GM18511 (cell line): Measurements from ENCODE around the gene PCNA.

ENCODE experiments used
- ATAC-seq: cut with Tn5 transposase; IDR thresholded peaks from one replicate; pipeline ENCODE4 v1.9.1; 2021; ENCODE audit warnings: mild to moderate bottlenecking, moderate library complexity; ENCODE audit not compliant: unreplicated experiment

PCNA gene

DNA sequence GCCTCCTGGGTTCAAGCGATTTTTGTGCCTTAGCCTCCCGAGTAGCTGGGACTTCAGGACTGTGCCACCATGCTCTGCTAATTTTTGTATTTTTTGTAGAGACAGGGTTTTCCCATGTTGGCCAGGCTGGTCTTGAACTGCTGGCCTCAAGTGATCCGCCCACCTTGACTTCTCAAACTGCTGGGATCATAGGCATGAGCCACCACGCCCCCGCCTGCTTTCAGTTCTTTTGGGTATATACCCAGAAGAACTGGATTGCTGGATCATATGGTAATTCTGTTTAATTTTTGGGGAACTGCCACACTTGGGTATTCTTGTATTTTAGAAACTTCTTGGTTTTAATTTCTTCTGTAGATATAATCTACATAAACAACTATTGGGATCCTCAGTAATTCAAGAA is 24.1 kb upstream of the PCNA start:
- no peak for ATAC-seq

DNA sequence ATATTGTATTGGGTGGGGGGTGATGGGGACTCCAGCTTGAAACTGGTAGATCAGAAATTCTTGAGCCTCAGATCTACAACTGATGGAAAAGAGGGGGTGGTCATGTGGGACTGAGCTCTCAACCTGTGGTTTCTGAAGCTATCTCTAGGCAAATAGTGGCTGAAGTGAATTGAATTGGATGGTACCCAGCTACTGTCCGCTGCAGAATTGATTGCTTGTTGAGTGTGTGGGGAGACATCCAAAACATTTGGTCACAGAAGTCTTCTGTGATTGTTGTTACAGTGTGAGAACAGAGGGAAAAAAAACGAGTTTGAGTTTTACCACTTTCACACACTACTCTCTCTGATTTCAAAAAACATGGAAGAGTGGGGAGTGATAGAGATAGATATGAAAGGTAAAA is 21.9 kb upstream of the PCNA start:
- ATAC-seq, result no peak

DNA sequence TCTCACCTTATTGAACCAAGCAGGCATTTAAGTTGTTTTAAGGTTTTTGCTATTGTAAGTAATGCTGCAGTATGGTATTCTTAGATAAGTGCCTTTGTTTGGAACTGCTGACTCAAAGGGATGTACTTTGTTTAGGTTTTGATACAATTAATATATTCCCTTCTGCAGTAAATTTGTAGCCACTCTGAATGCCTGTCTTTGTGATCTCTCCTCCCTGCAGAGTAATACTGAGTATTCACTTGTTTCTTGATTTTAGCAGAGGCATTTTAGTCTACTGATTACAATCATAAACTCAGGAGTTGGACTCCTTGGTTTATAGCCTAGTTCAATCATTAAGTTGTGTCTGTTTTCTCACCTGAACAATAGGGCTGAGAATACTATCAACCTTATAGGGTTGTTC is 20.4 kb upstream of the PCNA start:
- no peak for ATAC-seq

DNA sequence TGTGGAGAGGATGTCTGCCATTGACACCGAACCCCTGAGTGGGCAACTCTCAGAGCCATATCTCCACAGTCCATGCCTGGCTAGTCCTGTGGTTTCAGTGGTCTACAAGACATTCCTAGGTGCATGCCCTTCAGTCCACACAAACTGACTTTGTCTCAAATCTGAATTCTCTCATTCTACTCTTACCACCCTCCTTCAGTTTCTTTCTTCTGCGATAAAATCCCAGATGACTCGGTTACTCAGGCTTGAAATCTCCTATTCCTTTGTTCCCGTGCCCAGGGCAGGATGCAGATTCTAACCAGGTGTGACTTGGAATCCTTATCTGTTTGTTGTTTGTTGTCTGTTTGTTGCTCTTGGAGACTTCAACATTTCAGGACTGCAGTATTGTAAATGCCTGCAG is 16.3 kb upstream of the PCNA start:
- ATAC-seq, result no peak

DNA sequence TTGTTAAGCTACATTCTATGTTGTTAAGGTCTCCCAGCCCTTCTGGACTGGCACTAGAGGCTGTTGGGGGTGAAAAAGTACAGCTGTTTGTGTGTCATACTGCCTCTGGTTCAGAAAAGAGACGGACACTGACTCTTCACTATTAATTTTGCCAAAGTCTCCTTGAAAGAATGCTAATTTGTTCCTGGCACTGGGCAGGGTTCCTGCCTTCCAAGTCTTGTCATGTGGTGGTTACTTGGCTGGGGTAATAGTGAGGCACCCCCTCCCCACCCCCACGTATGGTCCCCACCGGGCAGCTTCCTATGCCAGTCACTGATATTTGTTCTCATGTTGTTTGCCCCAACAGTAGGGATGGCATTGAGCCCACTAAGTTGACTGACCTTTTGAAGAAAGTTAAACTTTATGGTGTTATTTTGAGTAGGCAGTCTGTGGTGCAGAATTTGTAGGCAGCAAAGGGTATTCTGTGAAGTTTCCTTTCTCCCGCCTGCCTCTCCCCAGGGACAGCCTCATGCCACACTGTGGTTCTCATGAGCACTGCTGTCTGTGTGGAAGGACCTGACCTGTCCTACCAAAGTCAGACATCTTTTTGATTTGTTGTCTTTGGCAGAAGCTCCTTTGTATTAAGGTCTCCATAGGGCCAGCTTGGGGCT is 15.7 kb upstream of the PCNA start:
- ATAC-seq, result peak; percentile 80

DNA sequence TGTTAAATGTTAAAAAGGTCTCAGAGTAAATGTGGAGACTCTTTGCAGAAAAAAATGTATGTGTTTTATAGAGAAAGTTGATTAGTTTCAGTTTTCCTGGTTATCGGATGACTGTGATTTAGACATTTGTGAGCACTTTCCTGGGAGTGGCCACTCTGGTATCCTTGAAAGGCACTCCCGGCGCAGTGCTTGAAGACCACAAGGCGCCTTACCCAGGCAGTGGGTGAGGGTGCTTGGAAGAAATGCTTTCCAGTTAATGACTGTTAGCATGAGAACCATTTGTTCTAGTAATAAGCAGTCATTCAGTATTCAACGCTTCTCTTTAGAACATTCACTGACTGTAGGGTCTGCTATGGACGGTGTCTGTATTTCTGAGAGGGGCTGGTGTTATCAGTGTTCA is 14.2 kb upstream of the PCNA start:
- no peak for ATAC-seq

DNA sequence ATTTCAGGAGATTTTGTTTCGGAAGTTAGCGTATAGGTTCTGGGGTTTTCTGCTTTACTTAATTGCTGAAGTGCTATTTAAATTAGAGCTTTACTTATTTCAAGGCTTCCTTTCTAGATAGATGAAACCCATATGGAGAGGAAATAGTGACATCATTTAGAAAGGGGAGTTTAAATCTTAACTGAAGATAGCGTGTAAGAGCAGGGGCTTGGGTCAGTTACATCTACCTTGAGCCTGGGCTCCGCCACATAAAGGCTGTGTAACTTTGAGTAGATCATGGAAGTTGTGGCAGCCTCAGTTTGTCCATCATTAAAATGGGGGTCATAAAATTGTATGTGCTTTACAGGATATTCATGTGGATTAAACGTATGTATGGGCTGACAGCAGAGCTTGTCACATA is 11.7 kb upstream of the PCNA start:
- ATAC-seq, result no peak

DNA sequence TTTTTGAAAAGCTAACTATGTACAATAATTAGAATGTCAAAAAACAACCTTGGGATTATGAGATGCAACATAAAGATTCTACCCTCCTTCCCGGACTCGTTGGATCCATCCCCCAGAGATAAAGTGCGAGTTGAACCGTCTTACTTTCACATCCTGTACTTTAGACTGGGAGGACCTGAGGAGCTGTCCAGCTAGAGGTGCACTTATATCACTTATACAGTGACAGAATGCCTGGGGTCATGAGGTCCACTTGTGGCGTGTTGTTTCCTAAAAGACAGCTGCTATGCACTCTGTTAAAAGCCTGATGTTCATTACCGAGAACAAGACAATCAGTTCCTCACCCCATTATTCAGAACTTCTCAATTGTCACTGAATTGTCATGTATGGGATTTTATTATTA is 9.1 kb upstream of the PCNA start:
- ATAC-seq, result no peak

DNA sequence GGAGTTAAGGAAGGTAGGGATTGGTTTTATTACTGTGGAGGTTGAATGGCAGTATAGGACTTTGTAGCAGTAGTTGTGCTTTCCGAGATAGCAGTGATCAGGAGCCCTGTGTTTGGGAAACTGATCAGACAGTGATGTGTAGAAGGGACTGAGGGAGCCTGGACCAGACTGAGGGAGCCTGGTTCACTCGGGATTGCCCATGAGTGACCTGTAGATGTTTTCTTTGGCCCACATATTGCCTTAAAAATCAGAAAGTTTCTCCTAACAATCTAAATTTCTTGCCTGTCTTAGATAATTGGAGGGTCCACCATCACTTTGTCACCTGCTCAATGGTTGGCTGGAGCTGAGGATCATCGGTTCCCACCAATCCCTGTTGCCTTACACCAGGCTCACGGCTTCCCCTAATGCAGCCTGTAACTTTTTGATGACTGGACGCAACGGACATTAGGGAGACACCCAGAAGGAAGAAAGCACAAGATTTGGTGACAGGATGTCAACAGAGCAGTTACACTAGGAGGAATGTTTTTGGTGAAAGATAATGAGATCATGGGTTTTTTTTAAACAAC is 8.2 kb upstream of the PCNA start:
- no peak for ATAC-seq

DNA sequence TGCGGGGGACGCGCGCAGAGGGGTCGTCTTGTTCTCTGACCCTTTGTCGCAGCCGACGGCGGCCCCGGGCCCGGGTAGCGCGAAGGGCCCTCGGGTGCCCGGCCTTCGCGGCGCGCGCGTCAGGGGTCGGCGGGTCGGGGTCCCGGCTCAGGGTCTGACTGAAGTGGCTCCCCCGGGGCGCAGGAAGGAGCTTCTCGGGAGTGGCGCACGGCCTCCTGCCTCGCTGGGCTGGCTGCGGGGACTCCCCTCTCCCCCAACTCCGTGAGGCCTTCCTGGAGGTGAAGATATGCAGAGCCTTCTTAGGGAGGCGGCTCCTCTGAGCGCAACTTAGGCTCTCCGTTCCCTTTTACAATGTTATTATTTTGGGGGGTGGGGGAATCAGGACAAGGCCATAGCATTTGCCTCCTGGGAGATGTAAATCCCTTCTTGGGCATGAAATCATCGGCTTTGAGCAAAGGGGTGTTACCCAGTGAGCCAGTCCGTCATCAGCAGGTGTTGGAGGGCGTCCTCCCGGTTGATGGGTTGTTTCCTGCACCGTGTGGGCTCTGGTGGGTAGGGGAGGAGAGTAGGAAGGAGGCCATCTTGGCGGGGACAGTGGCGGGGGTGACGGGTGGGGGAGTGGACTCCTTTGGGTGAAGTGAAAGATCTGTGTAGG is 7.6 kb upstream of the PCNA start:
- peak; percentile 43 for ATAC-seq

DNA sequence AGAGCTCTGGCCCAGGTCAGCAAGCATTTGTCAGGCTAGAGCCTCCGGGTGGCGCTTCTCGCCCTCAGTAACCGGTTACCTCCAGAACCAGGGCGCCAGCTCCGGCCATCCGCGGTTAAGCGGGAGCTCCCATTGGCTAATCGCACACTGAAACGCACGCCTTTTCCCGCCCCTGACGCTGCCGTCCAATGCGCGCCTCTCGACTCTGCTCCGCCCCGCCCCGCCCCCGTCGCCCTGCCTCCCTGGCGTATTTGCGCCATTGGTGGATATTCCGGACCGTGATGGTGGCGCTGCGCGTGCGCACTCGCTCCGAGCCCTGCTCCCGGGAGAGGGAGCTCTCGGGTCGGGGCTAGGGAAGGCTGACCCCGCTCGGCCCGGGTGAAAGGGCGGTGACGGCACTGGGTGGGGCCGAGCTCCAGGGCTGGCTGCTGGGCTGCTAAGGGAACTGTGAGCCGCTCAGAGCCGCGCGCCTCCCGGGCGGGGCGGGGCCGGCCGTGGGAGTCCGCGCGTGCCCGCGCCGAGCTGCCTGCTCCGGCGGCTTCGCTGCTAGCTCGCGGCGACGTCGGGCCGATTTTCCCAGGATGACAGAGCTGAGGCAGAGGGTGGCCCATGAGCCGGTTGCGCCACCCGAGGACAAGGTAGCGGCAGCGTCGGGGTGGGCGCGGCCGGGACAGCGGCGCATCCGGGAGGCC is 6.9 kb upstream of the PCNA start, which contains the start of gene CDS2:
TSS of gene CDS2 (plus strand) at position 497 of the 692 bp plus-strand sequence. CDS start at position 582, 85 bp downstream.
- peak; percentile 93 for ATAC-seq

DNA sequence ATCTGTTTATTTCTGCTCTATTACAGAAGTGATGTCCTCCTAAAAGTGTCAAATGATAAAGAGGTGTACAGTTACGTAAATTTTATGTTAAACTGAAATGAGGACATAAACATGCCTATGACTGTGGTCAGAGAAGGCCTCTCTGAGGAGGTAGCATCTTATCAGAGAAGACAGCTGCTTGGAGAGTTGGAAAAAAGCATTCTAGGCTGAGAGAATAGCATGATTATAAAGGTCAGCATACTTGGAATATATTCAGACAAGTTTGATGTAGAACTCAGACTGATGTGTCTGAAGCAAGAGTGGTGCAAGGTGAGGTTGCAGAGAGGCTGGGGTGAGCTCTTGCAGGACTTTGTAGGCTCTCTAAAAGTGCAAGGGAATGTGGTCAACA is 3.1 kb upstream of the PCNA start:
- no peak for ATAC-seq

DNA sequence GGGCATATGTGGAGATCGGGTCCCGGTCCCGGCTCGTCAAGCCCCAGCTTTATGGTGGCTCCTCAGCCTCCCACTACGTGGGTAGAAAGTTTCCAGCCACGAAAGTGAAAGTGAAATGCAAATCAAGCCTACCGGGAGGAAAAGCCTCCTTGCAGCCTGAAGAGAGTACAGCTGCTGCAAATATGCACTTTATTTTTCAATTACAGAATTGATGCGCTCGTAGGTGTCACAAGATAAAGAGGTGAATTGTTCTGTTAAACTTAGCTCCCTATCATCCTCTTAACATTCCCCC is 373 bp upstream of the PCNA start:
- ATAC-seq, result no peak

DNA sequence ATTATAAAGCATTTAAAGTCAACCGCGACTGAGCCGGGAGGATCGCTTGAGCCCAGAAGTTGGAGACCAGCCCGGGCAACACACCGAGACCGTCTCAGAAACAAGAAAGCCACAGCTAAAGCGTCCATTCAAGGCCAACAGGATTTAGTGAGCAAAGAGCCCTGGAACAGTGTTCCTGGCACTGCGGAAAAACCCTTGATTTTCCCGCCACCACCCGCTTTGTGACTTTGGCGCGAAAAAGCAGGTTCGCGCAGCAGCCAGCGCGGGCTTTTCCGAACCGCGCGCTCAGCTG is 669 bp downstream of the PCNA start:
- no peak for ATAC-seq

DNA sequence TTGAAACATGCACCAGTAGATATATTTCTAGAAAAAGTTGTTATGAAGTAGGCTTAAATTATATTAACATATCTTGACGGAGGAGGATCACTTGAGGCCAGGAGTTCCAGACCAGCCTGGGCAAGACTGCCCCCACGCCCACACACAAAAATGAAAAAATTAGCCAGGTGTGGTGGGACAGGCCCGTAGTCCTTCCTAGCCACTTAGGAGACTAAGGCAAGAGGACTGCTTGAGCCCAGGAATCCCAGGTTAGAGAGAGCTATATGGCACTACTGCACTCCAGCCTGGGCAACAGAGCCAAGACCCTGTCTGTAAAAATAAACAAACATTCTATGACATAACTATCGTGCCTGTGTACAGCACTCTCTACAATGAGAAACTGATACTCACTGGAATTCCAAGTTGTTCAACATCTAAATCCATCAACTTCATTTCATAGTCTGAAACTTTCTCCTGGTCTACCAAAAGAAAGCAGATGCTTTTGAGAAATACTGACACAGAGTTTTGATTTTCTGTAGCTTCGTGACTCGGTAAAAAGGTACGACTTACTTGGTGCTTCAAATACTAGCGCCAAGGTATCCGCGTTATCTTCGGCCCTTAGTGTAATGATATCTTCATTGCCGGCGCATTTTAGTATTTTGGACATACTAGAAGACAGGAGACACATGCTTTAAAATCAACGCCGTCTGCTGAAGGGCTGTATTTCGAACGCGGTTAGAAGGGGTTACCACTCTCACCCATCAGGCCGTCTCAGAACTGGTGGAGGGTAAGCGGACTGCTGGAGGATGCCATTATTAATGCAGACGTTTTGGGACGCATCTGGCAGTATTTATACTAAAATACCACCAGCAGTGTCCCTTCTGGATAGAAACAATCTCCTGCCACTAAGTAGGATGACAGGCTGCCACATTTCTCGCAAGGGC is 1.3 kb downstream of the PCNA start:
- no peak for ATAC-seq

DNA sequence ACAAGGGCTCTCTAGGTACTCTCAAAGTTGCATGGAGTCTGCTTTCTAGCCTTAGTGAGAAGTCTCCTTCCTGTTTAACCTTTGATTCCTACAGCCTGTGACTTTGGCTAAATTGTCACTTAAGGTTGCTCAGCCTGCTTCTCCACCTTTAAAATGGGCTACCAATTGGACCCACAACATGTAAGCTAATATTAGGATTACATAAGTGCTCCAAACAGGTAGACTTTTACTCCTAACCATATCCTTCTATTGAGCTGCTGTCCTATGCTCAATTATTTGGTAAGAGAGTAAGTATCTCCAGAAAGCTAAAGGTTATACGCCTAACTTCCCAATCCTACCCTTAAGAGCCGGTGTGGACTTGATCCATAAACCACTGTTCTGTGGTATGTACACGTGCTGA is 2.9 kb downstream of the PCNA start:
- no peak for ATAC-seq

DNA sequence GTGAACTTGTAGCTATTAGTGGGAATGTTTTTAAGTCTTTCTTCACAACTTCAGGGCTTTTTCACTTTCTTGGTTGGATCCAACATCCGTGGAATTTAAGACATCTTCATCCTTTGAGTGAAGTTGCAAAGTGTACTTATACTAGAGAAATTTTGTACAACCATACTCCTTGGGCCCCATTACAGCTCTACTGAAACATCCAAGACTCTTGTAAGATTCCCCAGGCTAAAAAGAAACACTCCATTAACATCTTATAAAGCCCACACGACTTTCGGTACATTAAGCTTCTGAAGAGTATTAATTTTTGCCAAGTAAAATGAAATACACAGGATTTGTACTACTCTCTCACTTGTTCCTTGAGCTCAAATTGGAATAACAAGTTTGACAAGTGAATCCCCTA is 5.4 kb downstream of the PCNA start:
- no peak for ATAC-seq

DNA sequence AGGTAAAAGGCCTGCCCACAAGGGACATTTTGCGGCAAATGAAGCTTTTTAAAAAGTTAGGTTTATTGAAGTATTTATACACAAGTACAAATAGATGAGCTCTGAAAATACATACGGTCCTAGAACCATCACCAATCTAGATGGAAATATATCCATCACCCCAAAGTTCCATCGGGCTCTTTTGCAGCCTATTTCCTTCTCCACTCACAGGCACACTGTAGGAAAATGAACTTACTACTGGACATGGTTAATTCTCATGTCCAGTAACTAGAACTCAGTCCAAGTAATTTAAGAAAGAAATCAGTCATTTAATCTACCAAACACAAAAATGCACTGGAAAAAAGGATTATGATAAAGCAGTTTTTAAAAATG is 6.2 kb downstream of the PCNA start:
- no peak for ATAC-seq

DNA sequence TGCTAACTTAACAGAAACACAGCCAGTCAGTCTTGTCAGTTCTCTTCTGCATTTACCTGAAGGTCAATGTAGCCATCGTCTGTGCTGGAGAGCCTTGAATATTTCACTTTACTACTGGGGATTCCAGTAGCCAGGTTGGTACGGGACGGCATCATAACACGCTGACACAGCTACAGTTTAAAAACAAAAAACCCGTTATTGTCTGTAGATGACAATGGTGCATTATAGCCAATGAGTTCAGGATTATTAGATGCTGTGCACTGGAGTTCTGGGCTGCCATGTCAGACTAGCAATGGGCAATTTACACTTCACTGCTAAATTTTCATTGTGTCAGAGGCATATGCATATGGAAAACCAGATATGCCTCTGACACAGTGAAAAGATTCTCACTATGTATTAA is 10.5 kb downstream of the PCNA start:
- ATAC-seq, result no peak

DNA sequence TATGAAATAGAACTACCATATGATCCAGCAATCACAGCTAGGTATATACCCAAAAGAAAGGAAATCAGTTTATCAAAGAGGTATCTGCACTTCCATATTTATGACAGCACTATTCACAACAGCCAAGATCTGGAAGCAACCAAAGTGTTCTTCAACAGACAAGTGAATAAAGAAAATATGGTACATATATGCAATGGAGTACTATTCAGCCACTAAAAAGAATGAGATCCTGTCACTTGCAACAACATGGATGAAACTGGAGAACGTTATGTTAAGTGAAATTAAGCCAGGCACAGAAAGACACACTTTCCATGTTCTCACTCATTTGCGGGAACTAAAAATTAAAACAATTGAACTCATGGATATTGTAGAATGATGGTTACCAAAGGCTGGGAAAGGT is 15.3 kb downstream of the PCNA start:
- ATAC-seq, result no peak

DNA sequence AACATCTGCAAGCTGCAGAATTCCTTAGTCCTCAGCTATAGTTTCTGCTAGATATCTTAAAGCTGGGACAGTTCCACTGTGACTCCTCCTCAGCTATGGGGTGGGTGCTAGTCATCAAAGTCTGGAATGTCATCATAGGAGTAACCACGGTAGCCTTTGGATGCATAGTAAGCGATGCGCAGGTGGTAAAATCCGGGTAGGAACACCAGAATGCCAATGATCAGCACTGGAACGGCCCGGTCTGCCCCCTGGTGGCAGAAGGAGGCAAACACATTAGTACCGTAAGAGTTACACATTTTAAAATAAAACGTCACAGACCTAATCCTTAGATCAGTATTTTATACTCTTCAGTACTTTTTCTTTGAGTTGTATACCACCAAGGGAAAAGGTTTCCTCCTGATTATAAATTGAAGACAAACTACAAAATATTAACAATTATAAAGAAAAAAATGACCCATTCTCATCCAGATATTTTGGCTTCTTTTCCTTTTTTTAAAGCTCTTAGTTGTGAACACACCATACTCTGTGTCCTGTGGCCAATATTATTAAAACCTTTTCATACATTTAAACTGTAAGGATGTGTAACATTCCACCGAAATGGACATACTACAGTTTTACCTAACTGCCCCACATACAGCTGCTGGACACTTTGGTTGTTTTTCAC is 18.9 kb downstream of the PCNA start:
- ATAC-seq, result peak; percentile 64
